GM12872 (cell line): ENCODE results near the gene TEX28.
"Not testable (repeated sequence)": the region's sequence is repeated elsewhere in the genome, so short reads cannot be mapped to it uniquely, and the experiment has no call there.

ENCODE experiments used
- CTCF ChIP-seq: IDR thresholded peaks from 3 replicates; pipeline ENCODE4 v1.5.1; 2011; ENCODE audit warnings: low read depth, mild to moderate bottlenecking, low read length, moderate library complexity; ENCODE audit not compliant: insufficient read depth

Gene TEX28

GRCh38 chrX:154296731-154297130, 1.8 kb upstream of the TEX28 start:
- no peak for TF ChIP-seq CTCF

GRCh38 chrX:154295664-154296310, 863 bp upstream of the TEX28 start, which contains the start of gene TKTL1:
TSS of gene TKTL1 (plus strand) at chrX:154295795. CDS start at chrX:154295860, 65 bp downstream.
- TF ChIP-seq CTCF = no peak

GRCh38 chrX:154257282-154257681, 37.6 kb downstream of the TEX28 start, which contains the start of gene OPN1MW3:
TSS of gene OPN1MW3 (plus strand) at chrX:154257582. CDS start at chrX:154257620, 38 bp downstream.
- TF ChIP-seq CTCF = not testable (repeated sequence)
